NOMO-1 (cell line): Measurements from ENCODE around the gene GOLGA8G.
"Not testable (repeated sequence)": the region's sequence is repeated elsewhere in the genome, so short reads cannot be mapped to it uniquely, and the experiment has no call there.

Source experiments
- DNase-seq, 2 experiments: peaks; one replicate each; lab custom pipeline; 2025; ENCODE audit not compliant: unreplicated experiment in 2 of 2; lab: John Stamatoyannopoulos, UW

Gene GOLGA8G, protein sequence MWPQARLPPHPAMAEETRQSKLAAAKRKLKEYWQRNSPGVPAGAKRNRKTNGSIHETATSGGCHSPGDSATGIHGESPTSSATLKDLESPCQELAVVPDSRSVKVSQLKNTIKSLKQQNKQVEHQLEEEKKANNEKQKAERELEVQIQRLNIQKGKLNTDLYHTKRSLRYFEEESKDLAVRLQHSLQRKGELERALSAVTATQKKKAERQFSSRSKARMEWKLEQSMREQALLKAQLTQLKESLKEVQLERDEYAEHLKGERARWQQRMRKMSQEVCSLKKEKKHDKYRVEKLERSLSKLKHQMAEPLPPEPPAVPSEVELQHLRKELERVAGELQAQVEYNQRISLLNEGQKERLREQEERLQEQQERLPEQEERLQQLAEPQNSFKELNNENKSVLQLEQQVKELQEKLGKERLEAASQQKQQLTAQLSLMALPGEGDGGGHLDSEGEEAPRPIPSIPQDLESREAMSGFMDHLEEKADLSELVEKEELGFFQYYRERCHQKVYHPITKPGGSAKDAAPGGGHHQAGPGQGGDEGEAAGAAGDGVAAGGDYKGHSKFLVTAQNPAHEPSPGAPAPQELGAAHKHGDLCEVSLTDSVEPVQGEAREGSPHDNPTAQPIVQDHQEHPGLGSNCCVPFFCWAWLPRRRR

GRCh38 chr15:28532954-28533353 is at the start of gene GOLGA8G:
Gene GOLGA8G (minus strand): TSS chr15:28532971. CDS start chr15:28532909, 62 bp downstream.
- DNase-seq, result not testable (repeated sequence)

DNA sequence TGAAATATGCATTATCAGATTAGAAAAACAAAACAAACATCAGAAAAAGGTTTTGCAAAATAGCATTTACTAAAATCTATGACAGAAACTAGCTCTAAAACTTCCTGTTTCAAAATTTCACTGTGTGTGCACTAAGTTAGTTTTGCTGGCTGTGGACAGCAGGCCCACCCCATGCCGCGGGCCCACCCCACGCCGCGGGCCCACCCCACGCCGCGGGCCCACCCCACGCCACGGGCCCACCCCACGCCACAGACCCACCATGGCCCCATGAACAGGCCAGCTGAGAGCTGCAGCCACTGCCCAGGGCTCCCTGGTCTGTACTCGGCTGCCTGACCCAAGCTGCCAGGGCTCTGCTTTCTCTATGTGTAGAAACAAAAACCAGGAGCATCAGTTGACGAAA is 40.6 kb upstream of the GOLGA8G start:
- not testable (repeated sequence) for DNase-seq

DNA sequence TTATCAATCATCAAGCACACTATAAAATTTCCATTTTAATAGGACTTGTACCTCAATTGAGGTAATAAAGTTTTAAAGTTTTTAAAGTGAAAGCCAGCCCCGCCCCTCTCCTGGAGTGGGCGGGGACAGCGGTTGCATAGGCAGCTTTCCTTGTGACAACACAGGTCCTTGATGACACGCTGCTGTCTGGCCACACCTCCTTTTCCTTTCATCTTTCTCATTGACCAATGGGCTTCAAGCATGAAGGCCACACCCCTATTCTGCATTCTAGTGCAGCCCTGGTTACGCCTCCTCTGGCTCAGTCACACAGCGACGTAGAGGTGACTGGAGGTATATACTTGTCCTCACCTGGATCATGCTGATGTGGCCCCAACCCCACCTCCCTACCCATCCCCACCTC is 20.5 kb upstream of the GOLGA8G start, which contains the start of gene GOLGA6L25:
Gene GOLGA6L25 (plus strand): TSS at position 301 of the 400 bp plus-strand sequence. CDS start 61 bp downstream, at position 362.
- not testable (repeated sequence) for DNase-seq

GRCh38 chr15:28515208-28515607 is 17.6 kb downstream of the GOLGA8G start:
- not testable (repeated sequence) for DNase-seq

DNA sequence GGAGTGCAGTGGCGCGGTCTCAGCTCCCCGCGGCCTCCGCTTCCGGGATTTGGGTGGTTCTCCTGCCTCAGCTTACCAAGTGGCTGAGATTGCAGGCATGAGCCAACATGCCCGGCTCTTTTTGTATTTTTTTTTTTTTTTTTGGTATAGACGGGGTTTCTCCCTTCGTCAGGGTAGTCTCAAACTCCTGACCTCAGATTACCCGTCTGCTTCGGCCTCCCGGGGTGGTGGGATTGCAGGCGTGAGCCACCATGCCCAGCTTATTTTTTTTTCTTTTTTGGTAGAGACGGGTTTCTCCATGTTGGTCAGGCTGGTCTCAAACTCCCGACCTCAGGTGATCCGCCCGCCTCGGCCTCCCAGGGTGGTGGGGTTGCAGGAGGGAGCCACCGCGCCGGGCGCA is 18.6 kb downstream of the GOLGA8G start:
- DNase-seq, result not testable (repeated sequence)

DNA sequence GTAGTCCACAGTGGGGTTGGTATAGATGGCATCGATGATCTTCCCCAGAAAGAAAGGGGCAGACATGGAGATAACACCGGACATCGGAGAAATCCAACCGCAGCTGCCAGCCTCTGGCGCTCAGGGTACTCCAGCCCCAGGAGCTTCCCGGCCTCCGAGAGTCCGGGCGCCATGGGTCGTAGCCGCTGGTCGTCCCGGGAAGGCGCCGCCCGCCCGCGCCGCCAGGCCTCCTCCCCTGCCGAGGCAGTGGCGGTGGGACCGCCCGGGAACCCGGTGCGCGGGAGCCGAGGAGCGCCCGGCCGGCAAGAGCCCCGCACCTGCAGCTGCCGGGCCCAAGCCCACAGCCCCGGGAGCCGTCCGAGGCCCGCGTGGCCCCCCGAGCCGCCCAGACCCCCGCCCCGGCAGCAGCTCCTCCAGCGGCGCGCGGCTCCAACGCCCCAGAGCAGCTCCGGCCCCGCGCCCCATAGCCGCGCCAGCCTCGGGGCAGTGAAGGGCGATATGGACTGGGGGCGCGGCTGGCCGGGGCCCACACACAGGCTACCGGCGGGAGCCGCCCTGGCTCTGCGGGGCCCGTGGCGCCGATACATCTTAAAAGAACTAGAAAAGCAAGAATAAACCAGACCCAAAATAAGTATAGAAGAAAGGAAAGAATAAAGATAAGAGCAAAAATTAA is 24.4 kb downstream of the GOLGA8G start:
- DNase-seq, result not testable (repeated sequence)

DNA sequence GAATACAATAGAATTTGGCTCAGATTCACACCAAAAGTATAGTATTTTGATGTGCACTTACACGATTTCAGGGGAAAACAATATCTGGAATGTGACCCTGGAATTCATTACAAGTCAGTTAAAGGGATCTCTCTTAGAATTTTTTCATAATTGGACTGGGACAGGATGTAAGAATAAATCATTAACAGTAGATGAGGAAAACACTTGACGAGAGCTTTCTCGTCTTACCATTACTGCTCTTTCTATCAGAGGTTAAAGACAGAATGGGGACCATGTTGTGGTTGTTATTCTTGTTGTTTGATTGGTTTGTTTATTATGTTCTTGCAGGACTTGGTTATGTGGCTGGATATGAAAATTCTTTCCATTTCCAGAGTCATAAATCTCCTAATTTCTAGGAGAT is 51.4 kb downstream of the GOLGA8G start:
- DNase-seq, result not testable (repeated sequence)
